Measurements from ENCODE around the gene GPR37.

- TF ChIP-seq CTCF (IDR thresholded peaks at IDR 0.05), result no peak
- TF ChIP-seq POLR2A (IDR thresholded peaks at IDR 0.05), result no peak
These were observed 41.5 kb downstream of the GPR37 start for GRCh38 chr7:124724079-124724478.

Data from Peyer's patch (tissue), 4 donors.